M059J (cell line): ENCODE data around the gene CSN1S1. TPM values are rescaled to one million over a fixed set of nuclear protein-coding genes. Genes with fewer than 3 reads are reported as not detected.
"Not testable (repeated sequence)": the region's sequence is repeated elsewhere in the genome, so short reads cannot be mapped to it uniquely, and the experiment has no call there.

Experiments
- DNase-seq: peaks from one replicate; pipeline ENCODE4 v3.0.0-alpha.2; 2012; ENCODE audit warnings: low read depth
- total RNA-seq: library from RNA; depleted of rRNA; stranded (reverse); fragments of >200 nt; shearing (Covaris generic); gene quantifications from 2 replicates; pipeline ENCODE4 v1.2.3, GENCODE V29; 2014; rRNA removed

CSN1S1 gene
- total RNA-seq = not detected in 2 replicates

GRCh38 chr4:69930768-69931167, at the start of gene CSN1S1:
Gene CSN1S1 (plus strand): TSS chr4:69931068. CDS start chr4:69932556, 1,488 bp downstream.
- no peak for DNase-seq

GRCh38 chr4:69881173-69881773, 49.6 kb upstream of the CSN1S1 start:
- peak; percentile 4 for DNase-seq

GRCh38 chr4:69882150-69882549, 48.7 kb upstream of the CSN1S1 start:
- DNase-seq = no peak

- no peak for DNase-seq
Measured at GRCh38 chr4:69888336-69888735, 42.5 kb upstream of the CSN1S1 start.

GRCh38 chr4:69894186-69894585, 36.7 kb upstream of the CSN1S1 start:
- DNase-seq = no peak

- DNase-seq = no peak
Measured at GRCh38 chr4:69894721-69895120, 36.1 kb upstream of the CSN1S1 start.

- no peak for DNase-seq
Measured at GRCh38 chr4:69896530-69897116, 34.2 kb upstream of the CSN1S1 start.

GRCh38 chr4:69907151-69907550, 23.7 kb upstream of the CSN1S1 start:
- no peak for DNase-seq

- DNase-seq = no peak
Measured at GRCh38 chr4:69909195-69909594, 21.7 kb upstream of the CSN1S1 start.

- DNase-seq = no peak
Measured at GRCh38 chr4:69910016-69910782, 20.7 kb upstream of the CSN1S1 start.

GRCh38 chr4:69920874-69921273, 10.0 kb upstream of the CSN1S1 start:
- no peak for DNase-seq

GRCh38 chr4:69923782-69924410, 7.0 kb upstream of the CSN1S1 start:
- DNase-seq = not testable (repeated sequence)

- DNase-seq = no peak
Measured at GRCh38 chr4:69934150-69934549, 3.3 kb downstream of the CSN1S1 start.

- DNase-seq = no peak
Measured at GRCh38 chr4:69936566-69936965, 5.7 kb downstream of the CSN1S1 start.

GRCh38 chr4:69951602-69952001, 20.7 kb downstream of the CSN1S1 start:
- no peak for DNase-seq

- DNase-seq = no peak
Measured at GRCh38 chr4:69957209-69957608, 26.3 kb downstream of the CSN1S1 start.

- DNase-seq = no peak
Measured at GRCh38 chr4:69965628-69966027, 34.8 kb downstream of the CSN1S1 start, which contains the start of gene CSN2. Gene CSN2 (minus strand): TSS chr4:69965728. CDS start chr4:69960995, 4,733 bp downstream.

- DNase-seq = no peak
Measured at GRCh38 chr4:69970071-69970470, 39.2 kb downstream of the CSN1S1 start.

- DNase-seq = no peak
Measured at GRCh38 chr4:69974631-69975030, 43.8 kb downstream of the CSN1S1 start.

- DNase-seq = no peak
Measured at GRCh38 chr4:69977582-69977981, 46.7 kb downstream of the CSN1S1 start.

- DNase-seq = peak; percentile 15
Measured at GRCh38 chr4:69984030-69984443, 53.2 kb downstream of the CSN1S1 start.

GRCh38 chr4:69986663-69987062, 55.8 kb downstream of the CSN1S1 start:
- DNase-seq = no peak
